RWPE2 (cell line): ENCODE measurements around the gene CP.

Experiments
- ATAC-seq: fragments of 200-7000 bp; cut with Tn5 transposase; 3 replicates; pipeline ENCODE4 v1.9.1; 2021; ENCODE audit warnings: low read depth
- DNase-seq: peaks from one replicate; pipeline ENCODE4 v3.0.0-alpha.2; 2020; ENCODE audit warnings: low spot score
- H3K27ac ChIP-seq: fragments of 450-650 bp; 2 replicates; pipeline ENCODE4 v1.5.1; 2017; ENCODE audit warnings: mild to moderate bottlenecking; ENCODE audit not compliant: poor library complexity, severe bottlenecking
- H3K27me3 ChIP-seq: fragments of 250-450 bp; sonication (Bioruptor Pico); 2 replicates; pipeline ENCODE4 v1.5.1; 2021; ENCODE audit warnings: mild to moderate bottlenecking, moderate library complexity; ENCODE audit not compliant: insufficient read depth, poor library complexity, severe bottlenecking
- H3K36me3 ChIP-seq: fragments of 250-450 bp; sonication (Bioruptor Pico); 2 replicates; pipeline ENCODE4 v1.5.1; 2020; ENCODE audit warnings: low read depth, mild to moderate bottlenecking, moderate library complexity
- H3K4me1 ChIP-seq: fragments of 250-450 bp; sonication (Bioruptor Pico); 2 replicates; pipeline ENCODE4 v1.5.1; 2021; ENCODE audit warnings: mild to moderate bottlenecking, moderate library complexity; ENCODE audit not compliant: insufficient read depth, poor library complexity, severe bottlenecking
- H3K4me3 ChIP-seq: fragments of 250-450 bp; sonication (Bioruptor Pico); 2 replicates; pipeline ENCODE4 v1.5.1; 2021; ENCODE audit warnings: mild to moderate bottlenecking, moderate library complexity; ENCODE audit not compliant: severe bottlenecking
- H3K9me3 ChIP-seq: fragments of 250-450 bp; sonication (Bioruptor Pico); 2 replicates; pipeline ENCODE4 v1.5.1; 2021; ENCODE audit warnings: mild to moderate bottlenecking, moderate library complexity; ENCODE audit not compliant: severe bottlenecking
- CTCF ChIP-seq: fragments of 450-650 bp; IDR thresholded peaks from one replicate; pipeline ENCODE4 v1.5.1; 2017; ENCODE audit warnings: mild to moderate bottlenecking, moderate library complexity; ENCODE audit not compliant: poor library complexity, severe bottlenecking

Gene CP

GRCh38 chr3:149209431-149209830 is 12.2 kb downstream of the CP start:
- no peak overlapping the region for H3K4me3 ChIP-seq
- H3K27ac ChIP-seq, result no peak overlapping the region
- no peak for TF ChIP-seq CTCF
- no peak for ATAC-seq
- no peaks in the 10 kb centered on the region for H3K9me3 ChIP-seq
- H3K36me3 ChIP-seq, result no peaks in the 10 kb centered on the region
- H3K4me1 ChIP-seq, result peaks cover 3% of the 10 kb centered on the region
- no peaks in the 10 kb centered on the region for H3K27me3 ChIP-seq
- DNase-seq, result no peak

- ATAC-seq (no peak), DNase-seq (no peak)
- Histone ChIP-seq H3K4me1 (peaks cover 3% of the 10 kb centered on the region), H3K4me3 (no peak overlapping the region), H3K9me3 (no peaks in the 10 kb centered on the region), H3K36me3 (no peaks in the 10 kb centered on the region), H3K27ac (no peak overlapping the region), H3K27me3 (no peaks in the 10 kb centered on the region)
- no peak for TF ChIP-seq CTCF
Observed at GRCh38 chr3:149207475-149207874, 14.2 kb downstream of the CP start.

- no peak for ATAC-seq
Observed at GRCh38 chr3:149204390-149204991, 17.1 kb downstream of the CP start.

GRCh38 chr3:149203758-149204157 is 17.9 kb downstream of the CP start:
- H3K27ac ChIP-seq, result no peak overlapping the region
- H3K27me3 ChIP-seq, result no peaks in the 10 kb centered on the region
- no peaks in the 10 kb centered on the region for H3K4me1 ChIP-seq
- no peak for TF ChIP-seq CTCF
- H3K4me3 ChIP-seq, result no peak overlapping the region
- DNase-seq, result no peak
- no peaks in the 10 kb centered on the region for H3K9me3 ChIP-seq
- H3K36me3 ChIP-seq, result no peaks in the 10 kb centered on the region
- ATAC-seq, result no peak

More at GRCh38 chr3:149204390-149204991, 17.1 kb downstream of the CP start:
- no peak overlapping the region for H3K4me3 ChIP-seq
- TF ChIP-seq CTCF, result no peak
- DNase-seq, result no peak
- H3K9me3 ChIP-seq, result no peaks in the 10 kb centered on the region
- H3K27ac ChIP-seq, result no peak overlapping the region
- no peaks in the 10 kb centered on the region for H3K27me3 ChIP-seq
- H3K36me3 ChIP-seq, result no peaks in the 10 kb centered on the region
- H3K4me1 ChIP-seq, result peaks cover under 1% of the 10 kb centered on the region

- peak; percentile 40; the same call in 2 of the 3 replicates for ATAC-seq
- Histone ChIP-seq H3K27me3 (no peaks in the 10 kb centered on the region), H3K36me3 (no peaks in the 10 kb centered on the region), H3K4me1 (no peaks in the 10 kb centered on the region), H3K27ac (no peak overlapping the region), H3K9me3 (no peaks in the 10 kb centered on the region), H3K4me3 (no peak overlapping the region)
- TF ChIP-seq CTCF, result no peak
- no peak for DNase-seq
Observed at GRCh38 chr3:149199474-149199873, 22.2 kb downstream of the CP start.
